ENCODE data around the gene PNPLA3.

PNPLA3 gene

DNA sequence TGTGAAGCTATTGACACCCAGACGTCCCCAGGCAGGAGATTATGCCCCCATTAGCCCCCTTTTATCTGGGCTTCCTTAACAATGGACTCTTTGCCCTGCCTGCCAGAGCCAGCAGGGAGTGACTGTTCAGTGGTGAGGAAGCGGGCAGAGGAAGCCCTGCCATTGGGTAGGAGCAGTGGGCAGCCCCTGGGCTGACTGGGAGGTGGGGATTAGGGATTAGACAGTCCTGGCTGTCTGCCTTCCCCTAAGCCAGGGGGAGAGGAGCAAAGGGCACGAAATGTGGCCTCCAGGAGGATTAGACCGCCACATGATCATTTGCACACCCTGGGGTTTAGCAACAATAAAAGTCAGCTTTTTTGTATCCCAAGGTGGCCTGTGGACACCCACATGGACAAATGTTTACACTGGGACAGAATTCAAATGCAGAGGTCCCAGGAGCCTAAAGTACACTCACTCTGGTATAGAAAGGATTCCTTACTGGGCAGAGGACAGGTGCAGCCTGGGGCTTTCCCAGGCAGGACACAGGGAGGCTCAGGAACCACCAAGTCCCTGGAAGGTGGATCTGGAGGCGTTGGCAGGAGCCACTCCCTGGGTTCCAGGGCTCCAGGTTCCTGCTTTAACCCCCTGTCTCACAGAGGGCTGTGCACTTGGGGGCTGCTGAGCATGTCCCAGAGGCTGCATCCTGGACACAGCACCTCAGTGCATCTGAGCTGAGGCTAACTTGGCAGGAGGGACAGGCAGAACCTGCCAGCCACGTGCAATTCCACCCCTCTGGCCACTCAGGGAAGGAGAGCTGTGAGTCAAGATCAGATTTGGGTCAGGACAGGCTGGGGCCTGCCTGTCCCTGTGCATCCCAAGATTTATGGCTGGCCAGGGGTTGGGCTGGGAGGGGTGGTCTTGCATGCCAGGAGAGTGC, 2.1 kb downstream of the PNPLA3 start:
- peak; percentile 43 to 62 for DNase-seq

DNA sequence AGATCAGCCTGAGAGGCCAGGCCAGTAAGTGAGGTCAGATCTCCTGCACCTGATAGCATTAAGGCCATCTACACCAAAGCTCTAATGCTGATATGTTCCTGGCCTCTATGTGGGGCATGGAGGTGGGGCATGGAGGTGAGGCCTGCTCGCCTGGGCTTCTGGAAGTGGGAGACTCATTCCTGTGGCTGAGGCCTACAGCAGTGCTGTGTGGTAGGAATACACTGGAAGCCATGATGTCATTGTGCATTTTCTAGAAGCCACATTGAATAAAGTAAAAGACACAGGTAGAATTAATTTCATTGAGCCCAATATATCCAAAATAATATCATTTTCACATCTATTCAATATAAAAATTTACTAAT, 2.7 kb downstream of the PNPLA3 start:
- DNase-seq: no peak

DNA sequence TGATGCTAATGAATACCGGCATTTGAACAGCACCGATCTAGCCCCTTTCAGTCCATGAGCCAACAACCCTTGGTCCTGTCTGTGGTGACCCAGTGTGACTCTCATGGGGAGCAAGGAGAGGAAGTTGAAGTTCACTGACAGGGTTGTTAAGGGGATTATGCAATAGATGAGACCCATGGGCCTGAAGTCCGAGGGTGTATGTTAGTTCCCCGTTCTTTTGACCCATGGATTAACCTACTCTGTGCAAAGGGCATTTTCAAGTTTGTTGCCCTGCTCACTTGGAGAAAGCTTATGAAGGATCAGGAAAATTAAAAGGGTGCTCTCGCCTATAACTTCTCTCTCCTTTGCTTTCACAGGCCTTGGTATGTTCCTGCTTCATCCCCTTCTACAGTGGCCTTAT, 4.9 kb downstream of the PNPLA3 start:
- peak; percentile 78 to 97 for DNase-seq

DNA sequence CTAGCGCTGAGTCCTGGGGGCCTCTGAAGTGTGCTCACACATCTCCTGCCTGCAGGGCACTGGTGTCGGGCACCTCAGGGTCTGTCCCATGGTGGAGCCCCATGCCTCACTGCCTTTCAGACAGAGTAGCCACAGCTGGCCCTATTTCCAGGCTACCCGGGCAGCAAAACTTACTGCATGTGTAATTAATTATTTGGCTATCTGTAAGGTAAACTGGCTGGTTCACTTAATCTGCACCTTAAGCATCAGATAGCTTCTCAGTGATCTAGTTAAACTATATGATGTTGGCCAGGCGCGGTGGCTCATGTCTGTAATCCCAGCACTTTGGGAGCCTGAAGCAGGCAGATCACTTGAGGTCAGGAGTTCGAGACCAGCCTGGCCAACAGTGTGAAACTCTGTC, 5.3 kb downstream of the PNPLA3 start:
- no peak for DNase-seq

DNA sequence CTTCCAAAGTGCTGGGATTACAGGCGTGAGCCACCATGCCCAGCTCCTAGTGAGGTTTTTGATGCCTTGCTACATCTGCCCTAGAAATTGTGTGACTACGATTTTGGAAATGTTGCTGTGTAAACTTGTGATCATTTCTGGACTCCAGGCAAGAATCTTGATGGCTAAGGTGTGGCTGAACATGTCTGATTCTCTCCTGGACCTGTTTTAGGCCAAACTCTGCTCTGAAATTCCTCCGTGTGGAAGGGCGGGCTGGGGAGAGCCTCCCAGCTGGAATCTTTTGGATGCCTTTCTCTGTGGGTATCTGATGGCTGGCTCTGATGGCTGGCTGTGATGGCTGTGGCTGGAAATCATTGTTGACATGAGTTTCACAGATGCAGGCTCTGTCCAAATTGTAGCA, 8.2 kb downstream of the PNPLA3 start:
- DNase-seq: no peak

DNA sequence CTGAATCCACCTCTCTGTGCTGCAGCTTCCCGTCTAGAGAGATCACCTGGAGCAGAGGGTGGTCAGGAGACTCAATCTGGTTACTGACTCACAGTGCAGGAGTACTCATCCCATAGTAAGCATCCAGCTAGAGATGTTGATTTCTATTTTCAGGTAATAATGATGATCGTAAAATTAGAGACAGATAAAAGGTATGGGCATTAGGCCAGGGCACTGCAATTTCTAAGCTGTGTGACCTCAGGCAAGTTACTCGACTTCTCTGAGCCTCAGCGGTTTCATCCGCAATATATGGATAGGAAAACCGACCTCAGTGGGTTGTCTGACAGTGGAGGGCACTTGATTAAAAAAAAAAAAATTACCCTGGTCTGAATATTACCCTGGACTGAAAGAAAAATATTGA, 17.8 kb downstream of the PNPLA3 start:
- no peak for DNase-seq

DNA sequence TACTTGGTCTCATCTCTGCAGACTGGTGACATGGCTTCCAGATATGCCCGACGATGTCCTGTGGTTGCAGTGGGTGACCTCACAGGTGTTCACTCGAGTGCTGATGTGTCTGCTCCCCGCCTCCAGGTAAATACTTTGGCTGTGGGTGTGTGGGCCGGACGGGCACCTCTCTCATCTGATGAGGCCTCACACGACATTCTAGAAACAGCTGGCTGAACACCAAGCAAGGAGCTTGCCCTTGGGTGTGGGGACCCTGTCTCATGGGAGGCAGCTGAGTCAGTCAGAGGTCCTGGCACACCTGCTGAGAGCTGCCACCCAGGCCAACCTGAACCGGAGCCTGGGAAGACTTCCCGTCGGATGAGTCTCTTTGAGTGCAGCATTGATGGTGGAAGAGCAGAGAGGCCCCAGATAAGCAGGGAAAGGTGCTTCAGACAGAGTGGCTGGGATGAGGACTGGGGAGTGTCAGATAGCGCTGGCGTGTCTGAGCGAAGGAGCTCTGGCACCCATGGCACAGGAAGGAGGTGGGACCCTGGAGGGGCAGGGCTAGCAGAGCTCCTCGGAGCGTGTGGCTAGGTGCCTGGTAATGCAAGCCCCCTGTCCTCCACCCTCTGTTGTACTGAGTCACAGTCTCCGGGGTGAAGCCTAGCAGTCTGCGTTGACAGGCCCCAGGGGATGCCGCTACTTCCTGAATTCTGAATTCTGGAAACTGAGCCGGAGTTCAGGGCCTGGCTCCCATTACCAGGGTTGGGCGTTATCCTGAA, 21.2 kb downstream of the PNPLA3 start:
- no peak for DNase-seq

DNA sequence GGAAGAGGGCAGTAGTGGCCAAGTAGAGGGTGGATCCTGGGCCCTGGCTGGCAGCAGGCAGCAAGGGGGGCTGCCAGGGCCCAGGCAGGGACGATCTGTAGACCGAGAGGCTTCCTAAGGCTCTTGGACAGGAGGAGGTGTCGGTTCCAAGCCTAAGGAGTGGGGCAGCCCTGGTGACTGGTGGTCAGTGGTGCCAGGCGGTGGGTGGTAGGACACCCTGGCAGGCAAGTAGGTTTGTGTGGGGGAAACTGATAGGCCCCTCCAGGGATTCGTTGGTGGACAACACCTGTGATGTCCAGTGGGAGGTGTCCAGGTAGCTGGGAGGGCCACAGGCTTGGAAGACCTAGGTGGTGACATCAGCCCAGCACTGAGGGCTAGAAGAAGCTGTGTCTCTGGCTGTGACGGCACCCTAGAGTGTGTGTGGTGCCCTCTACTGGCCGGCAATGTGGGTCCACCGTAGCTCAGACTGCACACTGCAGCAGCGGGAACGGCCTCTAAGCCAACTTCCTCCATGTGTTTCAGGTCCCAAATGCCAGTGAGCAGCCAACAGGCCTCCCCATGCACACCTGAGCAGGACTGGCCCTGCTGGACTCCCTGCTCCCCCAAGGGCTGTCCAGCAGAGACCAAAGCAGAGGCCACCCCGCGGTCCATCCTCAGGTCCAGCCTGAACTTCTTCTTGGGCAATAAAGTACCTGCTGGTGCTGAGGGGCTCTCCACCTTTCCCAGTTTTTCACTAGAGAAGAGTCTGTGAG, 22.2 kb downstream of the PNPLA3 start:
- DNase-seq: peak; percentile 55 to 85

DNA sequence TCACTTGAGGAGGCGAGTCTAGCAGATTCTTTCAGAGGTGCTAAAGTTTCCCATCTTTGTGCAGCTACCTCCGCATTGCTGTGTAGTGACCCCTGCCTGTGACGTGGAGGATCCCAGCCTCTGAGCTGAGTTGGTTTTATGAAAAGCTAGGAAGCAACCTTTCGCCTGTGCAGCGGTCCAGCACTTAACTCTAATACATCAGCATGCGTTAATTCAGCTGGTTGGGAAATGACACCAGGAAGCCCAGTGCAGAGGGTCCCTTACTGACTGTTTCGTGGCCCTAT, 22.7 kb downstream of the PNPLA3 start:
- no peak for DNase-seq

DNA sequence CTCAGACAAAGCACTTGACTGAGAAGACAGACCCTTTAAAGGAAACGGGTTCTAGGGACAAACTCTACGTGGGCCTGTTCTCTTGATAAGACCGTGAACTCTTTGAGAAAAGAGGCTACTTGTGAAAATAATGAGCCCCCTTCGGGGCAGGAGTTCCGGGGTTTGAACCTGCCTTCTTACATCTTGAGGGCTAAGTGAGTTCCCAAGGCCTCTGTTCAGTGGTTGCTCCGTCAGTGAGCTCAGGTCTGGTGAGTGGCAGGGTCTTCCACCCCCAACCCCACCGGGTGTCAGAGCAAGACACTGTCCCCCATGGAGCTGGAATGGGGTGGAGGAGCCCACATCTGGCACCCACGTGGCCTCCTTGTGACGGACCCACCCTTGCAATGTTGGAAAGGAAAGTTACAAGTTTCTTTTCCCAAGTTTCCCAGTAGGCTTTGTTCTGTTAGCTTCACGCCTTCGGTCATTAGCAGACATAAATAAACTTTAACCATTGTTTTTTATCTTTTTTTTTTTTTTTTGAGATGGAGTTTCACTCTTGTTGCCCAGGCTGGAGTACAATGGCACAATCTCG, 25.3 kb downstream of the PNPLA3 start:
- no peak for DNase-seq

DNA sequence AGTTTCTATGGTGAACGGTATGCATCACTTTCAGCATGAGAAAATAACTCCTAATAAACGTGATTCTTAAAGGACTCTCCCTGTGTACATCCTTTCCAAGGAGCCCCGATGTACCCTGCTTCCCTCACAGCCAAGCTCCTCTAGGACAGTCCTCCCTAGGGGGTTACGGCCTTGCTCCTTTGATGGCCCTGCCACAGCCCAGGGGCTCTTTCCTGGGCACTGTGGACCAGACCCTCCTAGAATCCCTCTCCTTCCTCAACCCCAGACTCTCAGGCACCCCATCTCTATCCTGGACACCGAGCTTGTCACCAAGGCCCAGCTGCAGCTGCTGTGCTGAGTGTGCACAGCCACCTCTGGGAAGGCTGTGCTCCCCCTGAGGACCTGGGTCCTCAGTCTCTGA, 27.8 kb downstream of the PNPLA3 start:
- DNase-seq: no peak

DNA sequence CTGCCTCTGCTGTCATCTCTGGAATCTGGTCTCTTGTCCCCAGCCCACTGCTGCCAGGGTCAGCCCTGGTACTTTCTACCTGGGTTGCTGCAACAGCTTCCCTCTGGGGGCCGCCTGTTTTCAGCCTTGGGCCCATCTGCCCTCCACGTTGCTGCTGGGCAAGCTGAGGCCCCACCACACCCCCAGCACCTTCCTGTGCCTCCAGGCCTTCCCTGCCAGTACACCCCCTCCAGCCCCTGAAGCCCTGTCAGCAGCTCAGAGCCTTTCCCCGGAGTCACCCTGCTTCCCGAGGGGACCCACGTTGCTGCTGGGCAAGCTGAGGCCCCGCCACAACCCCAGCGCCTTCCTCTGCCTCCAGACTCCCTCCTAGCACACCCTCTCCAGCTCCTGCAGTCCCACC, 28.4 kb downstream of the PNPLA3 start:
- no peak for DNase-seq

DNA sequence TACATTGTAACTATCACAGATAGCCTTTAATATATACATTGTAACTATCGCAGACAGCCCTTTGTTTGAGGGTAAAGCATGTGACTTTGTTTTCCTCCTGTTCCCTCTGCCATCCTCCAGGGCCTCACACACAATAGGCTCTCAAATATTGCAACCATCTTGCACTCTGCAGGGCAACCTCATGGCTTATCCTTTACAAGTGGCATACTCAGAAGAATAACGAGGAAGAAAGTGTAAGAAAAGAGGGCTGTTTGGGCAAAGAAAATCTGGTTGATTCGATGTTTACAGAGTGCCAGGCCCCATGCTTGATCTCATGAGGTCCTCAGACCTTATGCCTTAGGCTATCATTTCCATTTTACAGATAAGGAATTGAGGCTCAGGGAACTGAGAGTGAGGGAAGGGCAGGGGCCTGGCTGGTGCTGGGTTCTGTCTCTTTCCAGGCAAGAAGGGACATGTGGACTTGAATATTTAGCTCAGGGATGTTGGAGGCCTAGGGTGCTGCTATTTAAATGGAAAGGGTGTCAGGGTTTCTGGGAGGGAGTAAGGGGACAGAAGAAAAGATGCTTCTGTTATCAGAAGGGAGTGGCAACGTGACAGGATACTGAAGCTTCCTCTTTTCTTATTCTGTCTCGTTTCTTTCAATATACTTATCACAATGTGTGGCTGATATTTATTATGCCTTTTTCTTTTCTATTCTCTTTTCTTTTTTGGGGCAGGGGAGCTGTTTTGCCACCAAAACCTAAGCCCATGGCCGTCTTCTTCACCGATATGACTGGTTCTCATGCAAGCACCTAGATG, 30.6 kb downstream of the PNPLA3 start:
- DNase-seq: peak in 1 of 2 donors; percentile 1

DNA sequence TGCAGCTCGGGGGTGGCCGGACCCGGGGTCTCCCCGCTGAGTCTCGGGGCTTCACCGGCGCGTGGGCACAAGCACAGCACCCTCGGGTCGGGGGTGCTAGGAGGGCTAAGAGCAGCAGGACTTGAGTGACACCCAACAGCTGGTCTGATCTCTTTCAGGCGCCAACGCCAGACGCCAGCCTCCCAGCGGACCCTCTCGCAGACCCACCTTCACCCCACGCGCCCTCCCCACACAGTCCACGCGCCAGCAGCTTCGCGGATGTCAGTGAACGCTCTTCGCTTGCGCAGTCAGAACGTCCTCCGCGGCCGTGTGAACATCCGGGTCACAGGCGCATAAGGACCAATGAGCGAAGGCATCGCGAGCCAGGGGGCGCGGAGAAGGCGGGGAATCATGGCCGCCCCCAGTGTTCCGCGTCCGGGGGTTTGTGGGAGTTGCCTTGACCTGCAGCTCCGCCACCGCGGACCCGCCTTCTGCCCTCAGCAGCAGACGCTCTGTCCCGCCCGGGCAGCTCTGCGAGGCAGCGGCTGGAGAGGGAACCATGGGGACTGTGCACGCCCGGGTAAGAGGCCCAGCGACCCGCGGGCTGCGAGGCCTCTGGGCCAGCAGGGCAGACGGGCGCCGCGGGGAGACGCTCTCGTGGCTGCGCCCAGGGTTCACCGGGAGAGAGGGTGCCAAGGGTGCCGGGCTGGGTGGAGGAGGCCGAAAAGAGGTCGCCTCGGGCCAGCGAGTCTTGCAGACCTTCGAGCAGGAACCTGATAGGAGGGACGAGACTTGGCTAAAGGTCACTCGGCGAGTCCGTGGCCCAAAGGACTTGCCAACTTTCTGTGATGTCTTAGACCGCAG, 31.7 kb downstream of the PNPLA3 start, which contains the start of gene SAMM50:
Gene SAMM50 (plus strand): TSS at position 403 of the 843 bp plus-strand sequence. CDS start 136 bp downstream, at position 539.
- DNase-seq: peak; percentile 87 to 94

DNA sequence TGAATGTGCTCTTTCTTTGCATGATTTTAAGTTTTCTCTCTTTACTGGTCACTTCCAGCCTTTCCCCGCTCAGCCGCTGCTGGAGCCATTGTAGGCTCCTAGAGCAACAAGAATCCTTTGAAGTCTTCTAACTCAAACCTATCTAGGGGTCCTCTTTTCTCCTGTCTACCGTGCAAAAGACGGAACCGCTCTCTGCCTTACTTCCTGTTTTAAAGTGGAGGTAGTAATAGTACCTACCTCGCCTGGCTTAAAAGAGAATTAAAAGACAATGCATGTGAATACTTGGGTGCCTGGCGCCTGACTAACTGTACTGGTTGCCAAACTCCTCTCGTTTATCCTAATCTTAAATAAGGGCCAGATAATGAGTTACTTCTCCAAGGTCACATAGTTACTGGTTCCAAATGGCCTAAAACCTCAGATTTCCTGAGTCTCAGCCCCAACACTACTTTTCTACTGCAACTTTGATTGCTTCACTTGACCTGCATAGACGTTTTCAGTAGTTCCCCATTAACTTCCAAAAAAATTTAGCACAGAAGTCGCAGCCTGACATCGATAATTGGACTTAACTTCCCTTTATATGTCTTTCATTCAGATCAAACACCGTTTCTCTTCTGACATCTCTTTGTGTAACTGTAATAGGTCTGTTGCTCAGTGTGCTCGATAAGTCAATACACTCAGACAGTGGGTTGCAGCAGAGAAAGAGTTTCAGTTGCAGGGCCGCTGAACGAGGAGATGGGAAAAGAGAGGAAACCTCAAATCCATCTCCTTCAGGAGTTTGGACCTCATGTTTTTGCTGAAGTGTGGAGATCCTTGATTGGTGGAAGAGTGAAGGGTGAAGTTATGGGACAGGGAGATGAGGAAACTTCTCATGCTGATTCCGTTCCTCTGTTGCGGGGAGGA, 32.5 kb downstream of the PNPLA3 start:
- peak; percentile 13 to 28 for DNase-seq

DNA sequence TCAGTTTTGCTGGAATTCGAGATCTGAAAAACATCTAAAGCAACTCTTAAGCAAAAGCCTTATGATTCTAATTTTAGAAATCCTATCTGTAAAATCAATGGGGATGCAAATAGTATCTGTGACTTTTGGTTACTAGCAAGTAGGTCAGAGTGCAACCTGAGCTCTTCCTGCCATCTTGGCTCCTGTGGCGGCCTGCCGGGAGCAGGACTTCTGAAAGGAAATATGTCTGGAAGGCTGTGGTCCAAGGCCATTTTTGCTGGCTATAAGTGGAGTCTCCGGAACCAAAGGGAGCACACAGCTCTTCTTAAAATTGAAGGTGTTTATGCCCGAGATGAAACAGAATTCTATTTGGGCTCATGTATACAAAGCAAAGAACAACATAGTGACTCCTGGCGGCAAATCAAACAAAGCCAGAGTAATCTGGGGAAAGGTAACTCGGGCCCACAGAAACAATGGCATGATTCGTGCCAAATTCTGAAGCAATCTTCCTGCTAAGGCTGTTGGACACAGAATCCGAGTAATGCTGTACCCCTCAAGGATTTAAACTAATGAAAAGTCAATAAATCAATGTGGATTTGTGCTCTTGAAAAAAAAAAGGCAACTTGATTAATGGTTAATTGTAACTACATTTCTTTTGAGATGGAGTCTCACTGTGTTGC, 33.3 kb downstream of the PNPLA3 start:
- no peak for DNase-seq

DNA sequence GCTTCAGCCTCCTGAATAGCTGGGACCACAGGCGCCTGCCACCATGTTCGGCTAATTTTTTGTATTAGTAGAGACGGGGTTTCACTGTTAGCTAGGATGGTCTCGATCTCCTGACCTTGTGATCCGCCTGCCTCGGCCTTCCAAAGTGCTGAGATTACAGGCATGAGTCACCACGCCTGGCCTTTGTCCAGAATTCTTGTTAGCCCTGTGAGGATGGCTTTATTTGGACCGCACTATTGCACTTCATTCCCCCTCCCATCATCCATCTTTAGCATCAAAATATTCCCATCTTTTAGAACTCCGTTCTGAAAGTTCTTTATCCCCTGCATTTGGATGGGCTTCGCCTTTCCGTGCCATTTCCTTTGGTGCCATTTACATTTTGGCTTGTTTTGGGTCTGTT, 34.3 kb downstream of the PNPLA3 start:
- no peak for DNase-seq

DNA sequence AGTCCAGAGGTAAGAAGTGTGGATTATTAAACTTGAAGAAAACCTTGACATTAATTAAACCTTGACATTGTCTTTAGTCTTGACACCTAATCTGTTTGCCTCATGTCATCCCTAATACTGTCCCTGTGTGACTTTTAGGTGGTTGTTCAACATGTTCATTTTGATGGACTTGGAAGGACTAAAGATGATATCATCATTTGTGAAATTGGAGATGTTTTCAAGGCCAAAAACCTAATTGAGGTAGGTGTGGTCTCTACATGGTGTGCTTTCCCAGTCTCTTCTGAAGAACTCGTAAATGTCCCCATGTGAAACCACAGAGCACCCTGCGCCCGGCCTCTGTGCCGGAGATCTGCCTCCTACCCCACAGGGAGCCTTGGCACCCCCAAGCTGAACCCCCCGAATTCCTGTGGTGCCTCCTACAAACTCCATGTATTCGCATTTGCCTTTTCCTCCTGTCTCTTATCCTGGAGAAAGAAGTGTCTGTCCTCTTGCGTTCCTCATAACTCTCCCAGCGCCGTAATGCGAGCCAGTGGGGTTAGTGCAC, 40.8 kb downstream of the PNPLA3 start:
- no peak for DNase-seq

DNA sequence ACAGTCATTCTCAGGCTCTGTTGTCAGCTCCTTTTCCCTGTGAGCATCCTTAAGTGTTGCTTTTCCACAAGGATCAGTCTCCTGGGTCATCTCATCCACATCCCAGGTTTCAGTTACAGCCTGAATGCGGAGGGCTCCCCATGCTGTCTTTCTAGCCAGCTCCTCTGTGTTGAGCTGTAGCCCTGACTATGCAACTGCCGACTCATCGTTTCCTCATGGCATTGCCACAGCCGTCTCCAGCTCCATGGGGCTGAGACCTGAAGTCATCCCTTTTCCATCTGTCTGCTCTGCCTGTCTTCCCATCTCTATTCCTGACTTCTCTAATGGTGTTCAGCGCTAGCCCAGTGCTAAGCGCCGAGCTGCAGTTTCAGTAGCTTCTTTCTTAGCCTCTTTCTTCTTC, 43.5 kb downstream of the PNPLA3 start:
- DNase-seq: no peak

Data from inflammatory macrophage treated with lipopolysaccharide for 1 hour (primary cell).